Loucy (cell line): ENCODE data around the gene RUVBL2.

Experiments used
- H2AFZ ChIP-seq: fragments of 200-600 bp; sonication (generic); 2 replicates; pipeline ENCODE4 v1.6.0; 2016; ENCODE audit warnings: antibody characterized with exemption, mild to moderate bottlenecking, low read length, moderate library complexity
- H3F3A ChIP-seq: fragments of 200-600 bp; 2 replicates; pipeline ENCODE4 v1.6.0; 2016; ENCODE audit warnings: antibody characterized with exemption, low read depth, mild to moderate bottlenecking
- H3K27me3 ChIP-seq: fragments of 200-600 bp; sonication (generic); 2 replicates; pipeline ENCODE4 v1.6.1; 2014; ENCODE audit warnings: low read length, mild to moderate bottlenecking; ENCODE audit not compliant: insufficient read depth, poor library complexity, severe bottlenecking
- H3K36me3 ChIP-seq: fragments of 200-600 bp; sonication (generic); 2 replicates; pipeline ENCODE4 v1.6.1; 2016; ENCODE audit warnings: low read length; ENCODE audit not compliant: insufficient read depth
- H3K4me1 ChIP-seq: fragments of 200-600 bp; sonication (generic); 2 replicates; pipeline ENCODE4 v1.5.1; 2014; ENCODE audit warnings: low read length, mild to moderate bottlenecking; ENCODE audit not compliant: insufficient read depth, poor library complexity, severe bottlenecking
- H3K4me2 ChIP-seq: fragments of 200-600 bp; sonication (generic); 2 replicates; pipeline ENCODE4 v1.6.0; 2014; ENCODE audit warnings: antibody characterized with exemption, low read length, low read depth, mild to moderate bottlenecking; ENCODE audit not compliant: poor library complexity, severe bottlenecking
- H3K4me3 ChIP-seq: fragments of 200-600 bp; sonication (generic); 2 replicates; pipeline ENCODE4 v1.5.1; 2014; ENCODE audit warnings: low read length, mild to moderate bottlenecking, mixed read lengths; ENCODE audit not compliant: poor library complexity, severe bottlenecking
- H3K79me2 ChIP-seq: fragments of 200-600 bp; sonication (generic); 2 replicates; pipeline ENCODE4 v1.6.1; 2014; ENCODE audit warnings: low read length; ENCODE audit not compliant: insufficient read depth
- H3K9ac ChIP-seq: fragments of 200-600 bp; sonication (generic); 2 replicates; pipeline ENCODE4 v1.6.0; 2014; ENCODE audit warnings: mild to moderate bottlenecking, low read depth, low read length, moderate library complexity; ENCODE audit not compliant: poor library complexity, severe bottlenecking
- H3K9me2 ChIP-seq: fragments of 200-600 bp; sonication (generic); replicated peaks from 2 replicates; pipeline ENCODE4 v1.6.1; 2016; ENCODE audit warnings: low read depth, low read length, mixed read lengths
- H3K9me3 ChIP-seq: fragments of 200-600 bp; sonication (generic); 2 replicates; pipeline ENCODE4 v1.6.1; 2014; ENCODE audit warnings: mild to moderate bottlenecking, antibody characterized with exemption, low read length, low read depth; ENCODE audit not compliant: insufficient read depth
- H4K20me1 ChIP-seq: fragments of 200-600 bp; sonication (generic); 2 replicates; pipeline ENCODE4 v1.6.0; 2014; ENCODE audit warnings: antibody characterized with exemption, low read length, mild to moderate bottlenecking; ENCODE audit not compliant: insufficient read depth, poor library complexity, severe bottlenecking
- CTCF ChIP-seq: fragments of 200-600 bp; sonication (generic); conservative IDR thresholded peaks from 2 replicates; pipeline ENCODE4 v1.5.1; 2014; ENCODE audit warnings: mild to moderate bottlenecking, antibody characterized with exemption, low read length
- EZH2phosphoT487 ChIP-seq: fragments of 200-600 bp; IDR thresholded peaks from 2 replicates; pipeline ENCODE4 v1.6.1; 2018; ENCODE audit warnings: antibody characterized with exemption, mild to moderate bottlenecking, moderate library complexity, borderline replicate concordance

The RUVBL2 gene

GRCh38 chr19:49057636-49058234, 64.0 kb downstream of the RUVBL2 start, which contains the start of gene CGB7:
Gene CGB7 (minus strand): TSS chr19:49057749. CDS start chr19:49055375, 2,374 bp downstream.
- Histone ChIP-seq H3K9ac (no peak within 1 kb of the TSS), H3K36me3 (no peaks in the 10 kb centered on the region), H3K27me3 (no peaks in the 10 kb centered on the region), H4K20me1 (no peaks in the 10 kb centered on the region), H3K4me3 (no peak within 1 kb of the TSS), H2AFZ (no peak within 1 kb of the TSS), H3K9me3 (no peaks in the 10 kb centered on the region), H3K79me2 (no peaks in the 10 kb centered on the region), H3K9me2 (no peaks in the 10 kb centered on the region), H3K4me2 (no peak within 1 kb of the TSS), H3F3A (no peaks in the 10 kb centered on the region), H3K4me1 (no peaks in the 10 kb centered on the region)
- TF ChIP-seq EZH2phosphoT487: no peak
- TF ChIP-seq CTCF: no peak

- H3K9me2 ChIP-seq: no peaks in the 10 kb centered on the region
- no peak overlapping the region for H2AFZ ChIP-seq
- no peak for TF ChIP-seq CTCF
- no peak for TF ChIP-seq EZH2phosphoT487
- no peaks in the 10 kb centered on the region for H4K20me1 ChIP-seq
- no peaks in the 10 kb centered on the region for H3F3A ChIP-seq
- H3K27me3 ChIP-seq: no peaks in the 10 kb centered on the region
- H3K4me1 ChIP-seq: no peaks in the 10 kb centered on the region
- no peak overlapping the region for H3K9ac ChIP-seq
- no peak overlapping the region for H3K4me3 ChIP-seq
- H3K4me2 ChIP-seq: no peak overlapping the region
- H3K79me2 ChIP-seq: no peaks in the 10 kb centered on the region
- no peaks in the 10 kb centered on the region for H3K9me3 ChIP-seq
- no peaks in the 10 kb centered on the region for H3K36me3 ChIP-seq
Measured at GRCh38 chr19:49058562-49058961, 64.9 kb downstream of the RUVBL2 start.

GRCh38 chr19:49059053-49059452, 65.4 kb downstream of the RUVBL2 start:
- H3K79me2 ChIP-seq: no peaks in the 10 kb centered on the region
- H3K27me3 ChIP-seq: no peaks in the 10 kb centered on the region
- TF ChIP-seq CTCF (no peak), EZH2phosphoT487 (no peak)
- no peaks in the 10 kb centered on the region for H3K9me2 ChIP-seq
- no peaks in the 10 kb centered on the region for H3K4me1 ChIP-seq
- H3K9me3 ChIP-seq: no peaks in the 10 kb centered on the region
- H3F3A ChIP-seq: no peaks in the 10 kb centered on the region
- H4K20me1 ChIP-seq: no peaks in the 10 kb centered on the region
- H3K36me3 ChIP-seq: no peaks in the 10 kb centered on the region
- H3K4me2 ChIP-seq: no peak overlapping the region
- H3K4me3 ChIP-seq: no peak overlapping the region
- no peak overlapping the region for H2AFZ ChIP-seq
- no peak overlapping the region for H3K9ac ChIP-seq
